MM.1S (cell line): ENCODE results near the gene CSNK1D.

Experiments
- DNase-seq: peaks from one replicate; pipeline ENCODE4 v3.0.0-alpha.2; 2015
- H2AFZ ChIP-seq: fragments of 300-600 bp; sonication (generic); 2 replicates; pipeline ENCODE4 v1.6.0; 2016; ENCODE audit warnings: antibody characterized with exemption, low read length
- H3F3A ChIP-seq: fragments of 300-600 bp; sonication (generic); 2 replicates; pipeline ENCODE4 v1.6.1; 2016; ENCODE audit warnings: mild to moderate bottlenecking, antibody characterized with exemption, low read length, moderate library complexity, mixed read lengths; ENCODE audit not compliant: insufficient read depth
- H3K27ac ChIP-seq: fragments of 300-600 bp; sonication (generic); 2 replicates; pipeline ENCODE4 v1.5.1; 2016; ENCODE audit warnings: mild to moderate bottlenecking, low read length
- H3K27me3 ChIP-seq: fragments of 300-600 bp; sonication (generic); replicated peaks from 2 replicates; pipeline ENCODE4 v1.6.0; 2016; ENCODE audit warnings: low read length; ENCODE audit not compliant: insufficient read depth
- H3K36me3 ChIP-seq: fragments of 300-600 bp; sonication (generic); replicated peaks from 2 replicates; pipeline ENCODE4 v1.6.1; 2016; ENCODE audit warnings: mild to moderate bottlenecking, low read length, mixed read lengths; ENCODE audit not compliant: insufficient read depth
- H3K4me1 ChIP-seq: fragments of 300-600 bp; sonication (generic); 2 replicates; pipeline ENCODE4 v1.6.1; 2016; ENCODE audit warnings: low read length, mixed read lengths
- H3K4me2 ChIP-seq: fragments of 300-600 bp; sonication (generic); 2 replicates; pipeline ENCODE4 v1.6.0; 2016; ENCODE audit warnings: low read depth, low read length
- H3K4me3 ChIP-seq: fragments of 300-600 bp; sonication (generic); 2 replicates; pipeline ENCODE4 v1.5.1; 2016; ENCODE audit warnings: low read length, mixed read lengths
- H3K79me2 ChIP-seq: fragments of 300-600 bp; sonication (generic); 2 replicates; pipeline ENCODE4 v1.6.1; 2016; ENCODE audit warnings: mixed run types, low read length, mixed read lengths
- H3K9ac ChIP-seq: fragments of 300-600 bp; sonication (generic); 2 replicates; pipeline ENCODE4 v1.6.1; 2016; ENCODE audit warnings: low read length, mixed read lengths
- H3K9me2 ChIP-seq: fragments of 300-600 bp; sonication (generic); replicated peaks from 2 replicates; pipeline ENCODE4 v1.6.1; 2016; ENCODE audit warnings: mild to moderate bottlenecking, low read length, mixed read lengths; ENCODE audit not compliant: insufficient read depth
- H3K9me3 ChIP-seq: fragments of 300-600 bp; sonication (generic); replicated peaks from 2 replicates; pipeline ENCODE4 v1.6.1; 2016; ENCODE audit warnings: mild to moderate bottlenecking, low read length, mixed read lengths; ENCODE audit not compliant: insufficient read depth
- H4K20me1 ChIP-seq: fragments of 300-600 bp; sonication (generic); 2 replicates; pipeline ENCODE4 v1.6.1; 2016; ENCODE audit warnings: mild to moderate bottlenecking, low read length, moderate library complexity, mixed read lengths; ENCODE audit not compliant: insufficient read depth
- CTCF ChIP-seq: fragments of 300-600 bp; sonication (generic); IDR thresholded peaks from 2 replicates; pipeline ENCODE4 v1.5.1; 2016; ENCODE audit warnings: antibody characterized with exemption, low read length, mixed read lengths
- EZH2 ChIP-seq: fragments of 300-600 bp; sonication (generic); optimal IDR thresholded peaks from 2 replicates; pipeline ENCODE3; 2017; ENCODE audit warnings: low read depth, mild to moderate bottlenecking, antibody characterized with exemption, low read length, mixed read lengths
- EZH2phosphoT487 ChIP-seq: fragments of 300-600 bp; sonication (generic); IDR thresholded peaks from 2 replicates; pipeline ENCODE4 v1.6.1; 2018; ENCODE audit warnings: antibody characterized with exemption, low read length

Gene CSNK1D

GRCh38 chr17:82223517-82223916, 50.0 kb downstream of the CSNK1D start:
- H3K4me3 ChIP-seq: no peak overlapping the region
- H3K36me3 ChIP-seq: no peaks in the 10 kb centered on the region
- peaks cover 6% of the 10 kb centered on the region for H3F3A ChIP-seq
- no peak overlapping the region for H3K27ac ChIP-seq
- DNase-seq: no peak
- H2AFZ ChIP-seq: no peak overlapping the region
- no peaks in the 10 kb centered on the region for H3K79me2 ChIP-seq
- no peaks in the 10 kb centered on the region for H3K9me2 ChIP-seq
- TF ChIP-seq EZH2phosphoT487: no peak
- TF ChIP-seq CTCF: no peak
- no peak for TF ChIP-seq EZH2
- 0 out of 2 replicates have a peak, but pooled peaks cover 3% of the 10 kb centered on the region for H3K27me3 ChIP-seq
- peaks cover 5% of the 10 kb centered on the region for H3K4me1 ChIP-seq
- no peaks in the 10 kb centered on the region for H4K20me1 ChIP-seq
- no peak overlapping the region for H3K4me2 ChIP-seq
- no peak overlapping the region for H3K9ac ChIP-seq
- no peaks in the 10 kb centered on the region for H3K9me3 ChIP-seq

DNA sequence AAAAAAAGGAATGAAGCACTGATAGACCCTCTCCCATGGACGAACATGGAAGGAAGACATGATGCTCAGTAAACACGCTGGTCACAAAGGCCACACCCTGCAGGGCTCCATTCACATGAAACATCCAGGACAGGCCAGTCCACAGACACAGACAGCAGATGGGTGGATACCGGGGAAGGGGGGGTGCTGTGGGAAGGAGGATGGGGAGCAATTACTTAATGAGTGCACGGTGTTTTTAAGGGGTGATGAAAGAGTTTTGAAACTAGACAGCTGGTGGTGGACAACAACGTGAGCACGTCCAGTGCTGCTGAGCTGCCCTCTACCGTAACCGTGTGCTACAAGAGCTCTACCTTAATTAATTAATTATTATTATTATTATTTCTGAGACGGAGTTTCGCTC, 50.7 kb downstream of the CSNK1D start:
- TF ChIP-seq EZH2 (no peak), EZH2phosphoT487 (no peak), CTCF (no peak)
- Histone ChIP-seq H3K27me3 (0 out of 2 replicates have a peak, but pooled peaks cover 3% of the 10 kb centered on the region), H3K4me1 (peaks cover 1% of the 10 kb centered on the region), H3K9me3 (no peaks in the 10 kb centered on the region), H3K79me2 (no peaks in the 10 kb centered on the region), H2AFZ (no peak overlapping the region), H3K36me3 (no peaks in the 10 kb centered on the region), H3K27ac (no peak overlapping the region), H3F3A (peaks cover 2% of the 10 kb centered on the region), H3K4me2 (no peak overlapping the region), H4K20me1 (no peaks in the 10 kb centered on the region), H3K4me3 (no peak overlapping the region), H3K9ac (no peak overlapping the region), H3K9me2 (no peaks in the 10 kb centered on the region)
- no peak for DNase-seq

DNA sequence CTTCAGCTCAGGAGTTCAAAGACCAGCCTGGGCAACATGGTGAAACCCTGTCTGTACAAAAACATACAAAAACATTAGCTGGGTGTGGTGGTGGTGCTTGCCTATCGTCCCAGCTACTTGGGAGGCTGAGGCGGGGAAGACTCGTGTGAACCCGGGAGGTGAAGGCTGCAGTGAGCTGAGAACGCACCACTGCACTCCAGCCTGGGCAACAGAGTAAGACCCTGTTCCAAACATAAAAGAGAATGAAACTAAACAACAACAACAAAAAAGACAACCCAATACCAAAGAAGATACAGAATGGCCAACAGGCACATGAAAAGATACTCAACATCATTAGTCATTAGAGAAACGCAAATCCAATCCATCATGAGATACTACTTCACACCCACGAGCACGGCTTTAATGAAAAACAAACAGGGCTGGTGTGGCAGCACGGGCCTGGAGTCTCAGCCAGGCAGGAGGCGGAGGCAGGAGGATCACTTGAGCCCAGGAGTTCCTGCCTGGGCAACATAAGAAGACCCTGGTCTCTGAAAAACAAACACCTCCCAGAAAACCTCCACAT, 52.1 kb downstream of the CSNK1D start:
- H3K4me1 ChIP-seq: peaks cover 8% of the 10 kb centered on the region
- no peaks in the 10 kb centered on the region for H3K36me3 ChIP-seq
- H3F3A ChIP-seq: no peaks in the 10 kb centered on the region
- H3K79me2 ChIP-seq: no peaks in the 10 kb centered on the region
- no peaks in the 10 kb centered on the region for H4K20me1 ChIP-seq
- H3K4me2 ChIP-seq: no peak overlapping the region
- no peak for TF ChIP-seq CTCF
- no peak for TF ChIP-seq EZH2phosphoT487
- TF ChIP-seq EZH2: no peak
- H2AFZ ChIP-seq: no peak overlapping the region
- H3K9me3 ChIP-seq: no peaks in the 10 kb centered on the region
- H3K9me2 ChIP-seq: no peaks in the 10 kb centered on the region
- DNase-seq: no peak
- no peak overlapping the region for H3K27ac ChIP-seq
- H3K27me3 ChIP-seq: 0 out of 2 replicates have a peak, but pooled peaks cover 3% of the 10 kb centered on the region
- no peak overlapping the region for H3K9ac ChIP-seq
- no peak overlapping the region for H3K4me3 ChIP-seq
